Astrocyte of the cerebellum (primary cell): ENCODE results near the gene CORO7.

Experiments
- DNase-seq: peaks from one replicate; pipeline ENCODE4 v3.0.0-alpha.2; 2011; ENCODE audit warnings: low read depth
- H3K4me3 ChIP-seq: 2 replicates; pipeline ENCODE4 v1.5.1; 2011; ENCODE audit warnings: mild to moderate bottlenecking, low read depth, low read length, moderate library complexity
- in situ Hi-C: cut with HindIII; loops from 2 replicates; pipeline ENCODE4 v1.10.0; 2017; ENCODE audit warnings: low sequenced_read_pairs
- TF ChIP-seq, protein P1 (sequence below): IDR thresholded peaks from 2 replicates; pipeline ENCODE4 v1.5.1; 2012; ENCODE audit warnings: low read length, low read depth, moderate library complexity, mild to moderate bottlenecking; ENCODE audit errors: missing control alignments

Gene CORO7

DNA sequence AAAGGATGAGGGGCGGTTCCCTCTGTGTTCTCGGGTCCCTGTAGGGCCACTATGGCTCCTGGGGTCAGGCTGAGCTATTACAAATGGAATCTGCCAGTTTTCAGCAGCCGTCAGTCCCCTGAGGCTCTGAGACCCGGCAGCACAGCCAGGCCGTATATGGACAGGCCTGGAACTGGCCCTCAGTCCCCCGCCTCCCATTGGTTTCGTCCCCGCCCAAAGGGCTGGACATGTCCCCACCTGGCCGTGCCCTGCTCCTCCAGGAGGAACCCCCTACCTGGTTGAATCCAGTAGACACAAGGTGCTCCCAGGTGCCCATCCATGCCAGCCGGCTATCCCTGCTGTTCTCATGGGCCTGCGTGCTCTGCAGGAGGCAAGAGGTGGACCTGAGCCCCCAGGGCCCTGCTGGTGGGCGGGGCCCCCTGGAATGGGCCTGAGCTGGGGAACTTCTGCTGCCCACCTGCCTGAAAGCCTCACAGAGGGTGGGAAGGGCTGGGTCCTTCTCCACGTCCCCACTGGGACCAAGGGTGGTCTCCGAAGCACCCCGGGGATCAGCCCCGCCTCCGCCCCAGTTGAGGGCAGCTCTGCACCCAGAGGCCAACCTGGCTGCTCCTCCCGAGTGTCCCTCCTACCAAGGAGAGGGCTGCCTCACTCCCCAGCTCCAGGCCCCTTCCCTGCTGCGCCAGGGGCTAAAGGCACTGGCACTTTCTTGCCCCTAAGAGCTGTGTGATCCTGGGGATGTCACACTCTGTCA, 27.9 kb downstream of the CORO7 start:
- no peak for DNase-seq
- no peak overlapping the region for H3K4me3 ChIP-seq
- in situ Hi-C loops = no loop called here
- TF ChIP-seq, protein P1, sequence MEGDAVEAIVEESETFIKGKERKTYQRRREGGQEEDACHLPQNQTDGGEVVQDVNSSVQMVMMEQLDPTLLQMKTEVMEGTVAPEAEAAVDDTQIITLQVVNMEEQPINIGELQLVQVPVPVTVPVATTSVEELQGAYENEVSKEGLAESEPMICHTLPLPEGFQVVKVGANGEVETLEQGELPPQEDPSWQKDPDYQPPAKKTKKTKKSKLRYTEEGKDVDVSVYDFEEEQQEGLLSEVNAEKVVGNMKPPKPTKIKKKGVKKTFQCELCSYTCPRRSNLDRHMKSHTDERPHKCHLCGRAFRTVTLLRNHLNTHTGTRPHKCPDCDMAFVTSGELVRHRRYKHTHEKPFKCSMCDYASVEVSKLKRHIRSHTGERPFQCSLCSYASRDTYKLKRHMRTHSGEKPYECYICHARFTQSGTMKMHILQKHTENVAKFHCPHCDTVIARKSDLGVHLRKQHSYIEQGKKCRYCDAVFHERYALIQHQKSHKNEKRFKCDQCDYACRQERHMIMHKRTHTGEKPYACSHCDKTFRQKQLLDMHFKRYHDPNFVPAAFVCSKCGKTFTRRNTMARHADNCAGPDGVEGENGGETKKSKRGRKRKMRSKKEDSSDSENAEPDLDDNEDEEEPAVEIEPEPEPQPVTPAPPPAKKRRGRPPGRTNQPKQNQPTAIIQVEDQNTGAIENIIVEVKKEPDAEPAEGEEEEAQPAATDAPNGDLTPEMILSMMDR = no peak

DNA sequence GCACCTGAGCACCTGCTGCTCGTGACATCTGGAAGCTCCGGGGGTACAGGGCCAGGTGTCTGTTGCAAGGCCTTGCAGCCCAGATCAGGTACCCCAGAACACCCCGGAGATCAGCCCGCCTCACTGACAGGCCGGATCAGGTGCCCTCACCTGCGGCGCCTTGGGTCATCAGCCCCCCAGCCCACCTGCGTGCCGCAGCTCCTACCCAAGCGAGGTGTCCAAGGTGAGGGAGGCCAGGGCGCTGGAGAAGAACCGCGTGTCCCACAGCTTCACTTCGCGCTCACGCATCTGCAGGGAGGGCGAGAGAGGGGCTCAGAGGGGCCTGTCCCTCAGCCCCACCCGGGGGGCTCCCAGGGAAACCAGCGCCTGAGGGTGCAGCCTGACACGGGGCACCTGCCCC, 28.6 kb downstream of the CORO7 start:
- no peak for DNase-seq
- in situ Hi-C loops = no loop called here
- no peak overlapping the region for H3K4me3 ChIP-seq
- TF ChIP-seq, protein P1 = no peak

DNA sequence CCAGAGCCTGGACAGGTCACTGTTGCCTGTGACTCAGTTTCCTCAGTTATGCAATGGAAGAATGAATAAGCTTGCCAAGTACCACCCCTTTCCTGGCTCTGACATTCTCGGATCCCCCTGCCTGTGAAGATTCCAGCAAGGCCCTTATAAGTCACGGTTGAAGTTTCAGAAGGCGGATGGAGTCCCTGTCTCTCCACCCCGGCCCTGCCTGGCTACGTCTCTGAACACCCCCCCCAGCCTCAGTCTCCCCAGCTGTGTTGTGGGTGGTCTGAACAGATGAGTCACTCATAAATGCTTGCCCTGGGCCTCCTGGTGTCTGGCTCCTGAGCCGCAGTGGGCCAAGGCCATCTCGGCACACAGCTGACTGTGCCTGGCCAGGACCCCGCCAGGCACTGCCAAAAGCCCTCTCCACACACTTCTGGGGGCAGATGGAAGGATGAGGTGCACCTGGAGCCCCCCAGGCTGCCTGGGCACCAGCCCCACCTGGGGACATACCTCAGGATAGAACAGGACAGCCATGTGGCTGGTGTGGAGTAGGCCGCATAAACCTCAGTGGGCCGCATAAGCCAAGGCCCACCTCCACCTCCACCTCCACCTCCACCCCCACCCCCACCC, 29.3 kb downstream of the CORO7 start:
- H3K4me3 ChIP-seq = no peak overlapping the region
- DNase-seq = no peak
- TF ChIP-seq, protein P1 = no peak
- in situ Hi-C loops = no loop called here

DNA sequence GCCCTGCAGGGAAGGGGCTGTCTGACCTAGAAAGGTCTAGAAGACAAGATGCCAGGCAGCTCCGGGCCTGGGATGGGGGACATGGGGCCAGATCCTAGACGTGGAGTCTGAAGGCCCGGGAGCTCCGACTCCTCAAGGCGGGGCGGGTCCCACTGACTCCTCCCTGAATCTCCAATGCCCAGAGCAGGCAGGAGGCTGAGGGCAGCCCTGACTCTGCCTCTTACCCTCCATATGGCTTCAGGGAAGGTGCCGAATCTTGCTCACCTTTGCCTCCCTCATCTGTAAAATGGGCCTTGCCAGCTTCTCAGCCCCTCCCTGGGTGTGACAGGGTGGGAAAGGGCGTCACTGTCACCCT, 30.0 kb downstream of the CORO7 start:
- TF ChIP-seq, protein P1 = no peak
- no peak overlapping the region for H3K4me3 ChIP-seq
- no peak for DNase-seq
- in situ Hi-C loops = no loop called here

DNA sequence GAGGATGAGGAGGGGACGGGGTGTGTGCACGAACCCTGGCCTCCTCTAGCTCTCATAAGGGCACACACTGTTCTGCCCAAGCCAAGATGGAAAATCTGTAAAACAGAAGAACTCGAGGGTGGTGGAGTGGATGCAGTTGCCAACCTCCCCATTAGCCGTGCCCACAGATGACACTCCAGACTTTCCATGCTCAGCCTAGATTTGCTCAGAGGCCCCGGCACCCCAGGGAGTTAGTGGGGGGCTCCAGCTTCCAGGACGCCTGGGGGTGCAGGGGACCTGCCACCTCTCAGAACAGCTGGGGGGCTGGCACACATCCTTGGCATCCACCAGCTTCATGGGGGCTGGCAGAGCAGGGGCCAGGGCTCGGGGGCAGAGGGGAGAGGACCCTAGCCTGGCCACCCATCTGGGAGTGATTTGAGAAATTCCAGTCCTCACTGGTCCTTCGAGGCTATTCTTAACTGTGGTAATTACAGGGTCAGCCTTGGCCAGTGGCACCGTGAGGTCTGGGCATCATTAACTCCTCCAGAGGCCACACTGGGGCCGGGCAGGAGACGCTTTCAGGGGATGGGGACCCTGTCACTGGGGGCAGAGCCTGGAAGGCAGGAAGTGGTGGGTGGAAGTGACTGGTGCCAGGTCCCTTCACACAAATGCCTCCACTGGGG, 30.5 kb downstream of the CORO7 start:
- in situ Hi-C loops = no loop called here
- DNase-seq = no peak
- H3K4me3 ChIP-seq = no peak overlapping the region
- TF ChIP-seq, protein P1 = no peak

DNA sequence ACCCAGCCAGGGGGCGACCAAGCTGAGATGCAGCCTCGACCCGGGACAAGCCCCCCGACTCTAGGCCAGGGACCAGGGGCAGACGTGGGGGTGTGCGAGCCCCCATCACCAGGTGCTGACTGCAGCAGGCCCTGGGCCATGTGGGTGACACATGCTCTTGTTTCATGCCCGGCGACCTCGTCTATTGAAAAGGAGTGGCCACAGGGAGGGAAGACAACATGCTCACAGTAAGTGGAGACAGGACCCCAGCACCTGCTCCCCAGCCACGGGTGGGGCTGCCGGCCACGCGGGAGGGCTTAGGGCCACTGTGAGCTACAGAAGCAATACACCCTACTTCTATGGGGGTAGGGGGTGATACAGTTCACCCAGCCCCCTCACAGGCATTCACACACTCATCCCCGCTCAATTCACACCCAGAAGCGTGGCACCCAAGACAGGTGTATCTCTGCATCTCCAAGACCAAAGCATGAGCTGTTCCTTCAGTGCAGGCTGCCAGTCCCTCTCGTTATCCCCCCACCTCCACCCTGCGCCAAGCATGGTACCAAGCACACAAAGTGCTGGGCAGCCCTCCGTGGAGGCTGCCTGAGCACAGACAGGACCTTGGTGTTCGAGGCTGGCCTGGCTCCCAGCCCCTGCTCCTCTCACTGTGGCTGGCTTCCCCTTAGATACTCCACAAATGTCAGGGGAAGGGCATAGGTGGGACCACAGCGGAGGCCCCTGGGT, 31.2 kb downstream of the CORO7 start:
- no peak for DNase-seq
- in situ Hi-C loops = no loop called here
- TF ChIP-seq, protein P1 = no peak
- no peak overlapping the region for H3K4me3 ChIP-seq
